Activated CD8-positive, alpha-beta T cell treated with anti-CD3 and anti-CD28 coated beads for 36 hours (primary cell): Measurements from ENCODE around the gene CARD19. TPM values are rescaled to one million over a fixed set of nuclear protein-coding genes. Genes with fewer than 3 reads are reported as not detected.
A peak's percentile ranks its signal among the peaks of the same experiment; 100 is the strongest.

Experiments used
- ATAC-seq: fragments of 200-7000 bp; cut with Tn5 transposase; one replicate; pipeline ENCODE4 v1.10.0; 2021; ENCODE audit warnings: mild to moderate bottlenecking, moderate library complexity
- CTCF ChIA-PET: fragments of 350-600 bp; sonication (Branson Sonifier 250); formaldehyde crosslinking; loops from one replicate; lab custom pipeline; 2021; ENCODE audit warnings: antibody characterized with exemption; lab: Charles Lee
- POLR2A ChIA-PET: fragments of 350-600 bp; sonication (Branson Sonifier 250); formaldehyde crosslinking; loops from one replicate; lab custom pipeline; 2021; ENCODE audit warnings: antibody characterized with exemption; lab: Charles Lee
- DNase-seq: peaks from one replicate; pipeline ENCODE4 v3.0.0-alpha.2; 2020
- H3K27ac Mint-ChIP-seq: one replicate; pipeline ENCODE4 v1.8.0; 2021; ENCODE audit warnings: mild to moderate bottlenecking, mixed read lengths
- H3K27me3 Mint-ChIP-seq: one replicate; pipeline ENCODE4 v1.8.0; 2021; ENCODE audit warnings: mixed read lengths
- H3K36me3 Mint-ChIP-seq: one replicate; pipeline ENCODE4 v1.8.0; 2021; ENCODE audit warnings: low read depth, mixed read lengths
- H3K4me1 Mint-ChIP-seq: one replicate; pipeline ENCODE4 v1.8.0; 2021; ENCODE audit warnings: low read depth, mixed read lengths
- H3K4me3 Mint-ChIP-seq: one replicate; pipeline ENCODE4 v1.8.0; 2021; ENCODE audit warnings: mild to moderate bottlenecking, moderate library complexity, mixed read lengths
- H3K9me3 Mint-ChIP-seq: one replicate; pipeline ENCODE4 v1.8.0; 2021; ENCODE audit warnings: mixed read lengths
- CTCF ChIP-seq: fragments of 200-600 bp; IDR thresholded peaks from one replicate; pipeline ENCODE4 v1.8.0; 2022; ENCODE audit warnings: antibody characterized with exemption, mild to moderate bottlenecking
- intact Hi-C: fragments of 100-400 bp; cut with micrococcal nuclease; formaldehyde crosslinking; loops from one replicate; pipeline ENCODE4 v1.10.0; 2022
- total RNA-seq, 2 experiments: library from RNA; stranded (reverse); gene quantifications; one replicate each; pipeline ENCODE4 v1.2.3, GENCODE V29; 2021

CARD19 gene
- total RNA-seq, 2 experiments from 2014 or later = 42.9 to 43.4 TPM

- ATAC-seq (no peak), DNase-seq (no peak)
- ChIA-PET POLR2A (interaction anchor here (1.0 kb wide), 2 partner anchors 11 to 37 kb away, joined by 3 to 4 read pairs; no protein-coding TSS in a partner anchor), CTCF (interaction anchor here (0.8 to 1.1 kb wide), 3 partner anchors 9 to 54 kb away, joined by 3 read pairs; no protein-coding TSS in a partner anchor)
- no peak overlapping the region for H3K4me3 Mint-ChIP-seq
- no peaks in the 10 kb centered on the region for H3K36me3 Mint-ChIP-seq
- H3K27ac Mint-ChIP-seq = no peak overlapping the region
- H3K4me1 Mint-ChIP-seq = peaks cover 46% of the 10 kb centered on the region
- TF ChIP-seq CTCF = no peak
- no peaks in the 10 kb centered on the region for H3K9me3 Mint-ChIP-seq
- intact Hi-C loops = loop anchor here (10.0 kb wide), 1 partner anchor 942 kb away; the partner anchor contains the start of gene SPTLC1
- no peaks in the 10 kb centered on the region for H3K27me3 Mint-ChIP-seq
These were observed 38.8 kb upstream of the CARD19 start for GRCh38 chr9:93057042-93057702.

- Mint-ChIP-seq H3K4me3 (peak overlapping the region; percentile 67), H3K4me1 (peaks cover 52% of the 10 kb centered on the region), H3K27ac (peak overlapping the region; percentile 82), H3K36me3 (no peaks in the 10 kb centered on the region), H3K9me3 (no peaks in the 10 kb centered on the region), H3K27me3 (no peaks in the 10 kb centered on the region)
- ChIA-PET CTCF (interaction anchor here (1.1 kb wide), 2 partner anchors 9 to 51 kb away, joined by 3 read pairs; no protein-coding TSS in a partner anchor), POLR2A (interaction anchor here (1.0 kb wide), 2 partner anchors 12 to 37 kb away, joined by 3 to 4 read pairs; no protein-coding TSS in a partner anchor)
- ATAC-seq (peak; percentile 22), DNase-seq (no peak)
- TF ChIP-seq CTCF = no peak
- intact Hi-C loops = loop anchor here (10.0 kb wide), 1 partner anchor 943 kb away; the partner anchor contains the start of gene SPTLC1
These were observed 38.2 kb upstream of the CARD19 start for GRCh38 chr9:93057703-93058354.

- Mint-ChIP-seq H3K9me3 (no peaks in the 10 kb centered on the region), H3K4me1 (peaks cover 51% of the 10 kb centered on the region), H3K4me3 (peak within 1 kb of the TSS; percentile 86), H3K36me3 (no peaks in the 10 kb centered on the region), H3K27ac (peak within 1 kb of the TSS; percentile 97), H3K27me3 (no peaks in the 10 kb centered on the region)
- peak; percentile 76 for DNase-seq
- peak; percentile 63 for ATAC-seq
- ChIA-PET CTCF (interaction anchor here (1.1 to 2.7 kb wide), 3 partner anchors 10 to 50 kb away, joined by 3 to 12 read pairs (median 3); no protein-coding TSS in a partner anchor), POLR2A (interaction anchor here (1.0 to 2.2 kb wide), 5 partner anchors 8 to 38 kb away, joined by 3 to 11 read pairs (median 5); no protein-coding TSS in a partner anchor)
- no peak for TF ChIP-seq CTCF
- intact Hi-C loops = loop anchor here (10.0 kb wide), 1 partner anchor 944 kb away; the partner anchor contains the start of gene SPTLC1
These were observed 37.5 kb upstream of the CARD19 start, which contains the start of gene SUSD3 for GRCh38 chr9:93058355-93059010. Gene SUSD3 (plus strand): TSS chr9:93058701. CDS start chr9:93058743, 42 bp downstream.

- DNase-seq = peak; percentile 45
- CTCF ChIA-PET = interaction anchor here (1.1 to 2.7 kb wide), 6 partner anchors 8 to 56 kb away, joined by 3 to 12 read pairs (median 4); no protein-coding TSS in a partner anchor
- H3K9me3 Mint-ChIP-seq = no peaks in the 10 kb centered on the region
- H3K36me3 Mint-ChIP-seq = peaks cover 3% of the 10 kb centered on the region
- H3K27me3 Mint-ChIP-seq = no peaks in the 10 kb centered on the region
- no peak for TF ChIP-seq CTCF
- intact Hi-C loops = loop anchor here (10.0 kb wide), 1 partner anchor 944 kb away; the partner anchor contains the start of gene SPTLC1
- POLR2A ChIA-PET = interaction anchor here (0.8 to 2.2 kb wide), 12 partner anchors 9 to 95 kb away, joined by 3 to 15 read pairs (median 4); no protein-coding TSS in a partner anchor
- H3K27ac Mint-ChIP-seq = peak overlapping the region; percentile 97
- peak overlapping the region; percentile 86 for H3K4me3 Mint-ChIP-seq
- peaks cover 55% of the 10 kb centered on the region for H3K4me1 Mint-ChIP-seq
- peak; percentile 3 for ATAC-seq
These were observed 36.9 kb upstream of the CARD19 start for GRCh38 chr9:93059011-93059714.
